Stimulated activated CD8-positive, alpha-beta memory T cell treated with anti-CD3 and anti-CD28 coated beads, Interleukin-15, amount 100 ng/mL, for 4 hours (primary cell): ENCODE data around the gene HOXB5.

Experiments
- DNase-seq, 2 donors: peaks; one replicate each; pipeline ENCODE4 v3.0.0-alpha.2; 2020; ENCODE audit warnings: low read depth in 2 of 2

The HOXB5 gene

DNA sequence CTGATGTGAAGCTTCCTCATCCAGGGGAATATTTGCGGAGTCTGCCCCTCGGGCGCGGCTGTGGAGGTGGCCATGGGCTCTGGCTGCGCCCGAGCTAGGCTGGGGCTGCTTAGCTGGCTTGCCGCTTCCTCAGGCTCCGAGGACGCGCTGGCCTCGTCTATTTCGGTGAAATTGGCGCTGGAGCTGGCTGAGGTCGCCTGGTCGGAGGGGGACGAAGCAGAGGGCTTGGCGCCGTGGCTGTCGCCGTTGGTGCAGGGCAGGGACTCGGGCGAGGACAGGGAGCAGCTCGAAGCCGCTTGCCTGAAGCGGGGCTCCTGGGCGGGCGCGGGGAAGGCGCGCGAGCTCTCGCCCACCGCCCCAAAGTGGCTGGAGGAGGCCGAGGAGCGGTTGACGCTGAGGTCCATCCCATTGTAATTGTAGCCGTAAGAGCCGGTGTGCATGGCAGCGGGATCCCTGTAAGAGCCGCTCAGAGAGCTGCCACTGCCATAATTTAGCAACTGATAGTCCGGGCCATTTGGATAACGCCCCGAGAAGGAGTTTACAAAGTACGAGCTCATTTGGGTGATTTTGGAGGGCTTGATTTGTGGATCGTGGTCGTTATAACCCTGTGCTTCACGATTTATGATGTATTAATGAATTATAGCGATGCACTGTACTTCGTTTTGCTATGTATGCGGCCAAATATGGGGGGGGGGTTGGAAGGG is at the start of gene HOXB5:
Gene HOXB5 (minus strand): TSS at position 654 of the 704 bp plus-strand sequence. CDS start 97 bp downstream, at position 557.
- no peak for DNase-seq

DNA sequence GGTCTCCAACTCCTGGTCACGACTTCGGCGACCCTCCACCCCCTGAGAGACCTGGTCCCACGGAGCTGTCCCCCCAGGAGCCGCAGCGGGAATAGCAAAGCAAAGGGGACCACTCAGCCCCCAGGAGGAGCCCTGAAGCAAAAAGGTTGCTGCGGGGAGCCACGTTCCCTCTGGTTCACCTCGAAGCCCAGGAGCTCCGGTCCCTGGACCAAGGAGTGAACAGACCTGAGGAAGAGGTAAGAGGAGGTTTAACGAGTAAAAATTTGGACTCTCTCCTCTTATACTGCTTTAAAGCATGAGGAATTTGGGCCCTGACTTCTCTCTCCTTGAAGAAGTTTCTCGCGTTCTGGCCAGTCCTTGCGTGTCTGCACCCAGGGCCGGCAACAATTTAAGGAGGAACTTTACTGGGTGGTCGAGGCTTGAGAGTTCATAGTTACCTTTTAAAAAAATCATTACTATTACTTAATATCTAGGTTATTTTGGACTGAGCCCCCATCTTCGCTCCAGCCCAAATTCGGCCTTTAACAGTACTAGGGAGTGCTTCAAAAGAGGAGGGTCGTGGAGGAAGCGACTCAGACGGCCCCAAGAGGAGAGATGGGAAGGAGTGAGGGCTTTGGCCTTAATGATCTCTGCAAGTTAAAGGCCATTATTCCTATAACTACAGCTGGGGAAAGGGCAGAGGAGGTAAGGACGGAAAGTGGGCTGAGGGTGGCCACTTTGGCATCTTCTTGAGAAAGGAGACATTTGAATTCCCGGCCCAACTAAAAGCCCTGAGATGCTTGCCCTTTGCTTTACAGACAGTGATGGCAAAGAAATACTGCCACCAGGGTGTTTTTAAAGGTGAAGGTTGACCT is 49.5 kb upstream of the HOXB5 start:
- DNase-seq: no peak

DNA sequence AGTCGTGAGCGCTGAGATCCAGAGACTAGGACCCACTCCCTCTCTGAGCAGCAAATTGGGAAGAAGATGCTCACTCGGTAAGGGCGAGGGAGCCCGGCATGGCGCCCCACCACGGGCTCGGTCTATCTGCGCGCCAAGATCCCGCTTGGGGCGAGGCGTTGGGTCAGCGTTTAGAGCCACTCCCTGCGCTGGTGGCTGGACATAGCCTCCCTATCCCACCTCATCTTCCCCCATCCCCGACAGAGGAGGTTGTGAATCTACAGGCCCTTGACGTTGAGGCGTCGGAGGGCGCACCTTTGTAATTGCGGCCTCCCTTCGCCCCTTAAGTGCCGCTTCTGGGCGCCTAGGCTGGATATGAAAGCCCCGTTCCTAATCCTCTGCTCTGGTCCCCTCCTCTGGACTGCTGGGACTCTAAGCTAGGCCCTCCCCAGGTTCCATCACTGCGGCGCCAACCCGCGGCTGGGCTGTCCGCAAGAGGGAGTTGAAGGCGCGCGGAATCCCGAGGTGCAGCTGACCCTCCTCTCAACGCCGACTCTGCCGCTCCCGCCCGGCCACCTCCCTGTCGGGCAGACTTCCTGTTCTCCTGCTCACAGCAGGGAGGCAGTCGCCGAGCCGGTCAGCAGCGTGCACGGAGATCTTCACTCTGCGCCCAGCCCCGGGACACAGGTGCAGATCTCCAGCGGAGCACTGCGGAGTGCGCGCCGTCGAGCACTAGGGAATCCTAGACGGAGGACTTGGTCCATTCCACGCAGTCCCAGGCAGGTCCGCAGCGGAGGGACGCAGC is 48.7 kb upstream of the HOXB5 start:
- no peak for DNase-seq

DNA sequence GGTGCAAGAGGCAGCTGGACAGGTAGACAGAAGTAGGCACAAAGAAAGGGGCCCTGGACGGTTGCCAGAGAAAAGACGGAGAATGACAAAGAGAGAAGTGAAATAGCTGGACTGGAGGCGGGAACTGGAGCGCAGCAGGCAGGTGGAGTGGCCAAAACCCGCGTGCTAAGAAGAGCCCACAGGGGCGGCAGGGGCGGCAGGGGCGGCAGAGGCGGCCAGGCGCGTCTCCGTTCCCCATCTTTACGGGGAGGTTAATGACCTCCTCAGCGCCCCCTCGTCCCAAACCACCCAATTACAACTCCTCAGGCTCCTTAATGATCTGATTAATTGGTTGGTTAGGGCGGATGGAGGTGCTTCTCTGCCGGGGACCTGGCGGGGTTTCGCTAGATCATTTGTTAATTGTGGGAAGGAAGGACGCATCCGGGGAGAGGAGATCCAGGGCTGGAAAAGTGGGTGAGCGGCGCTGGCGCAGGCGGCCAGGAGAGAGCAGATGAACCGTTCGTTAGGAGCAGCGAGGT is 48.0 kb upstream of the HOXB5 start:
- DNase-seq: no peak

DNA sequence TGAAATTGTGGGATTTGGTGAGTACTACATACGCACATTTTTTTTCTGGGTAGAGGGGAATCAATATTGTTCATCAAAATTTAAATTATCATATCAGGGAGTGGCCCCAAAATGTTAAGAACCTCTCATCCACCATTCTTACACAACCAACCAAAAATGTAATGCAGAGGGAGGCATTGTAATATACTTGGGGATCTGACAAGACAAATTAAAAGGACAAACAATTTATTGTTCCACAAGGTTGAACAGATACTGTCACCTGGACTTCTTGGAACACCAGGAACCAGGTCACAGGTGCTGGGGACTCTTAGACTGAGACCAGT is 47.2 kb upstream of the HOXB5 start:
- no peak for DNase-seq

DNA sequence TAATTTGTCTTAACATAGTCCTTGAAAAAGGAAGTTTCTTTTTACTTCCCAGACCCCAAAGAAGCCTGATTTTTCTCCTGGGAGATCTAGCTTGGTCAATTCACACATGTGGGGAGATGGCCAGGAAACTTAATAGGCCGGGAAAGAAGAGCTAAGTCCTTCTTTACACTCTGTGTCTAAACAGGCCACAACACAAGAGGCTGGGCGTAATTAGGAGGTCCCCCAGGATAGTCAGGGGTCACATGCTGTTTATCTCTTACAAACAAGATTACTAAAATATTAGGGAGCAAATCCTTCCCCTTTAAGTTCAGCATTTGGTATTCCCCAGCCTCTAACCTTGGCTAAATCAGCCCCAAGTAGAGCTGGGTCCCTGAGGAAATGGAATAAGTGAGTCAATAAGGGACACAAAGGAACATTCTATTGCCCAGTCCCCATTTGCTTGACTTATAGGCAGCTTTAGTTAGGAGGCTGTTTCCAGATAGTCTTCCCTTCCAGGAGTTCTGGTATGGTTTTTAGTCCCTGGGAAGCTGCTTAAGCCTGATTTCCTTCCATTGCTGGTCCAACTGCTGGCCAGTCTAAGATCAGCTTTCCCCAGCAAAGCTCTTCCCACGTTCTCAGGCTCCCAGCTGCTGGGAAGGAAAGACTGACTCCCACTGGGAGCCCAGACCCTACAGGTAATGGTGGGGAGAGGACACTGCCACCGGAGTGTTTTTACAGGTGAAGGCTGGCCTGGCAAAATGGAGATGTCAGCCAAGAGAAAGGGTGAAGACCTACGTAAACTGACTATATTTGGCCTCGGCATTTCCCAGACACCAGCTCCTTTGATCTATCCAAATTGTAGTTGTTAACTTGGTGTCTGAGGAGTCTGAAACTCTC is 46.6 kb upstream of the HOXB5 start:
- DNase-seq: no peak

DNA sequence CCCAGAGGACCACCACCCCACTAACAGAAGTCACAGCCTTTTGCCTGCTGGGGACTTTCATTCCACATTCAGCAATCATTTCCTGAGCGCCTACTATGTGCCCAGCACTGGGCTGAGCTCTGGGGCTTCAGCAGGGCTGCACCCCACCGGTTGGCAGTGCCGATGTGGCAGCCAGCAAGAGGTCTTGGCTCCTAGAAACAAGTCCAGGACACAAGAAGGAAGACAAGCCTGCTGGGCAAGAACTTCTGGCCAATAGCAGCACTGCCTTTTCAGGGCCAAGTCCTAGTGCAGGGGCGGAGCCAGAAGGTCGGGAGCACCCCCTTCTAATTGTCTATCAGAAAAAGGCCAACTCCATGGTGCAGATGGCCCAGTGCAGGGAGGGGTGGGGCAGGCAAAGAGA is 45.6 kb upstream of the HOXB5 start:
- DNase-seq: no peak

DNA sequence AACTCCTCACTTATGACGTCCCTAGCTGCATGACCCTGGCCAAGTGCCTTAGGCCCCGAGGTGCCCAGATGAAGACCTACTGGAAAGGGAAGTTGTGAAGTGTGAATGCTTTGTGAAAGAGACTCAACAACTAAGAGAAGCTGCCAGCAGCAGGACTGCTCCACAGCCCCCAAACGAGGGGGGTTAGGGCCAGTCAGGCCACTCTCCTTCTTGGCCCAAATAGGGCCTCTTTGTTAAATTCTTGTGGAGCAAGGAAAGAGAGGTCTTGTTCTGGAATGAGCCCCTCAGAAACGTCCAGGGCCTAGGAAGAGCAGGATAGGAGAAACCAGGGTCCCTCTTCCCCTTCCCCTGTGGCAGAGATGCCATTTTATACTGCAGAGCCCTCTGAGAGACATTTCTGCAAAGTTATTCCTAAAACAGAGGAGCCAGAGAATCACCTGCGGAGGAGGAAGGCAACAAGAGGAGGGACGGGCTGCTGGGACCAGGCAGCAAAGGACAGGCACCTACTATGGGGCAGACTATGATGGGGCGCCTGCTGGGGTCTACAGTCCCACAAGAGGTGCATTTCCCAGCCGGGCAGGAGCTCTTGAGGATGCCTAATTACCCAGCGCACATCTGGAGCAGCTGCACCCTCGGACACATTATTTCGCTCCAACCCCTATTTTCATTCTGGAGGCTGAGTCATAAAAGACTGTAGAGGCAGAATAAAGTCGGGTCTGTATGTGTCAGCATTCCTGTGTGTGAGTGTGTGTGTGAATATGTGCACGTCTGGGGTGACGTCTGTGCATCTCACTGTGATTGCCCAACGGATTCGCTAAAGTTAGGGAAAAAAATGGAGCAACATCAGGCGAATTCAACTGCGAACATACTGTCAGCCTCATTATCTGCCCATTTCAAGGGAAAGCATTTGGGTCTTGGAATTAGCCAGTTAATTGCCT is 44.0 kb upstream of the HOXB5 start:
- no peak for DNase-seq

DNA sequence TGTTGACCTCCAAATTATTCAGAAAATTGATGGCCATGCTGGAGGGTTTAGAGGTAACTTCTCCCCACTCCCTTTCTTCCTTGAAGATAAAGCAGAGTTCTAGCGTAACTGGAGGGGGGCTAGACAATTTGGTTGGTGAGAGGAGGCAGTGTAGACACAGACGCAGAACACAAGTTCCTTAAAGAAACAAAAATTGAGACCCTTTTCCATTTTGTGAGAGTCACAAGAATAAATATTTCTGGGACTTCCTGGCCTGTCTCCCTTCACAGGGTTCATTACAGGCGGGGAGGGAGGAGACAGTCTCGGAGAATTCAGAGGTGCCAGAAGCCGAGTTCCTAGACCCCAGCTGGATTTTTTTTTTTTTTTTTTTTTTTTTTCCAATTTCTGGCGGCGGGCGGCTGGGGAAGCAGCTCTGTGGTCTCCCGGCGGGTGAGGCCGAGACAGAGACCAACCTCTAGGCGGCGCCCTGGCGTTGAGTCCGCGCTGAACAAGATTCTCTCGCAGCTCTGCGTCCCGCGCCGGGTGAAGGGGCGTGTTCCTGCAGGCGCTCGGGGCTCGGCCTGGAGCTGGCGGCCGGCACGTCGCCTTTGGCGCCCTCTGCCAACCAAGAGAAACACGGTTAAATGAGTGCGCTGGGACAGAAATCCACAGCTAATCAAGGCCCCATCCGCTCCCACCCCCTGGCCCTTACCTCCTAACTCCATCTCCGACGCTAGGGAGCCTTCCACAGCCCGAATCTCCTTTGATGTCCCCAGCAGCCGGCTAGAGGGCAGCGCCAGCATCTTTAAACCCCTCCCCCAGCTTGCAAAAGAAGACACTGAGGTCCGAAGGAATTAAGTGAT is 42.8 kb upstream of the HOXB5 start:
- DNase-seq: peak; percentile 30 to 34

DNA sequence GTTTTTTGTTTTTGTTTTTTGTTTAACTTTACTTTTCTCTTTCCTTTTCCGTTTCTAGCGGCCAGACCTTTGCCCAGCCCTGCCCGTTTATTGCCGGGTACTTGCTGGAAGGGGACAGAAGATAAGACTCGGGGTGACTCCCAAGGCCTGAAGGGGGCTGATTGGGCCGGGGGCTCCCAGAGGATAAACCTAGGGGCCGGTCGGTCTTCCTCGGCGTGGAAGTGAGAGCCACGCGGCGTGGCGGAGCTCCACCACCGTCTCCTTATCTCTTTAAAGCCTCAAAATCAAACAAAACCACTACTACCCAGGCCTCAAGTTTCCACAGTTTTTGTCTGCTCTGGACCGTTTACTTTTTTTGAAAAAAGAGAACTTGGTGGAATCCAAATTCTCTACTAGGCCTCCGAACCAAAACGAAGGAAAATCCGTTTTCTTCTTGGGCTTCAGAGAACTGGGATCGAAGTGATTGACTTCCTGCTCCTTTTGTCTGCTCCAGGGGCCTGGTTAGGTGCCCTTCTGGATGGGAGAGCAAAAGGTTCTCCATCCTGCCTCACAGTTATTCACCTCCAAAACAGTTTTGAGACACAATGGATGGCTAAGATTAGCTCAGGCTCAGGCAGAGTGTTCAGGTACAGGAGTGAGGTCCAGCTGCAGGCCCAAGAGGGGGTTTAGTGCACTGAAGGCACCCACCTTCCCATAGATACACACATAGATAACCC is 41.1 kb upstream of the HOXB5 start:
- no peak for DNase-seq

DNA sequence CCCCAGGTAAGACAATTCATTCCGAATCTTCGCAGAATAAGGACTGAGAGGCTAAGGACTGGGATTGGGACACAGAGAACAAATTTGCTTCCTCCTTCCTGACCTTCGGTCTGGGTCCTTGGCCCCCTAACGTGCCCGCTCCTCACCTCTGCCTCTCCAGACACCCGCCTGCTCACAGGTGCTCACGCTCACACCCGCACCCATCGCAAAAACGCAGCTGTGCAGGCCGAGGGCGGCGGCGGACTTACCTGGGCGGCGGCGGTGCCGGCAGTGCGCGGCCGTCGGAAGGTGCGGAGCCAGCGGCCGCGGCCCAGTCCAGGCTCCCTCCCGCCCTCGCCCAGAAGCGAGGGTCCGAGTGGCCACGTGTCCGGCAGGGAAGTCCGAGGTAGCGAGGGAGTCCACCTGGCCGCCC is 39.7 kb upstream of the HOXB5 start:
- no peak for DNase-seq

DNA sequence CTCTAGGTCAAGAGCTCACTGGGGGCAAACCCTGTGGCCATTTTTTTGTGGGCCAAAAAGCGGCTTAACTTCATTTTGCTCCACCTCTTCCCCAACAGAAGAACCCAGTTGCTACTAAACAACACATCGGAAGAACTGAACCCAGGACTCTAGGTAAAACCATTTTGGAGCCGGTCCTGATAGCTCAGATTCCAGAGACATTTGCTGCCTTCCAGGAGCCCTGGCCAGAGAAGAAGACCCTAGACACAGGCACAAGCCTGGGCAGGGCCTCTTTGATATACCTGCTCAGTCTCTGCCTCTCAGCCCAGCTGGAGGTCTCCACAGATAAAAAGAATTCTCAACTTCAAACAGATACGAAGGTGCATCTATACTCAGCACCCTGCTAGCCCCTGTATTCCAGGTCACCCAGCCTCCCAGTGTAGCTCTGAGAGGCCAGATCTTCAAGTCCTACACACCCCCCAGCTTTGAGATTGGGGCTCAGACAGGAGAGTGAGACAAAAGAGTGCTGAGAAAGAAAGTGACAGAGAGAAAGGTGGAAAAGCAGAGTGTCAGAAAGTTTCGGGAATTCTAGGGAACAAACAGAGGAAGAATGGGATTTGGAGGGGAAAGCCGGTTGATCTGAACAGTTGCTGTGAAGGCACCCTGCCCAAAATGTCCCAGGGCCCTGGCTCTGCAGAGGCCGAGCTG is 39.1 kb upstream of the HOXB5 start:
- no peak for DNase-seq

DNA sequence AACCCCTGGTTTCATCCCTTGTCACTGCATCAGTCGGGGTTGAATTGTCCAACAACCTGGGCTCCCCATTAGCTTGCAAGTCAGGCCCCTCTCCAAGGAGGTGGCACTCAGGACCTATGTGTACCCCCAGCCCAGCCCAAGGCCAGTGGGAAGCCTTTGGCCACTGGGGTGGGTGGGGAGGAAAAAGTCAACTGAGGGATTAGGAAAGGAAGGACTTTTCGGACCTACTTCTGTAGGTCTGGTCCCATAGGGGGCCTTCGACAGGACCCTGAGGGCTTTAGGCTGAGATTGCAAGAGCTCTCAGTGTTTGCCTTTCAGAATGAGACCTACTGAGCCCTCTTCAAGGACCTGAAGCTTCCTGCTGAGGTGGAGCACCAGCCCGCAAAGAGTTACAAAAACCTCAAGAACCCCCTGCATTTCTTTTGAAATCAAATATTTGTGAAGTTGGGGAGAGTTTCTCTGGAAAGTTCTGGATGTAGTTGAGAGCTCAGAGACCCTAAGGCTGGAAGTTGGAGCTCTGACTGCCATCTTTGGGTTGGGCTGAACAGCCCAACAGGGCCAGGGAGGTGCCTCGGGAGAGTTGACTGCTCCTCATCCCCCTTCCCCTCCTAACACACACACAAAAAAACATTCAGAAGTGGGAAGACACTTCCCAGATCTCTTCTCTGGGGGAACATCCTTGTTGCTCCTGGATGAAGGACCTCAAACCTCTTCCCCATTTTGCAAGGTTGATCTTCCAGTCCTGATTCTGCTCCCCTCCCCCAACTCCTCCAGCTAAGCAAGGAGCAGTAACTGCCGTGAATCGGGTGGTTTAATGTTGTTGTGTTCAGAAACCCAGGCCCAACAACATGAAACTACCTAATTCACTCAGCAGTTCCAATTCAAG is 38.4 kb upstream of the HOXB5 start:
- DNase-seq: no peak

DNA sequence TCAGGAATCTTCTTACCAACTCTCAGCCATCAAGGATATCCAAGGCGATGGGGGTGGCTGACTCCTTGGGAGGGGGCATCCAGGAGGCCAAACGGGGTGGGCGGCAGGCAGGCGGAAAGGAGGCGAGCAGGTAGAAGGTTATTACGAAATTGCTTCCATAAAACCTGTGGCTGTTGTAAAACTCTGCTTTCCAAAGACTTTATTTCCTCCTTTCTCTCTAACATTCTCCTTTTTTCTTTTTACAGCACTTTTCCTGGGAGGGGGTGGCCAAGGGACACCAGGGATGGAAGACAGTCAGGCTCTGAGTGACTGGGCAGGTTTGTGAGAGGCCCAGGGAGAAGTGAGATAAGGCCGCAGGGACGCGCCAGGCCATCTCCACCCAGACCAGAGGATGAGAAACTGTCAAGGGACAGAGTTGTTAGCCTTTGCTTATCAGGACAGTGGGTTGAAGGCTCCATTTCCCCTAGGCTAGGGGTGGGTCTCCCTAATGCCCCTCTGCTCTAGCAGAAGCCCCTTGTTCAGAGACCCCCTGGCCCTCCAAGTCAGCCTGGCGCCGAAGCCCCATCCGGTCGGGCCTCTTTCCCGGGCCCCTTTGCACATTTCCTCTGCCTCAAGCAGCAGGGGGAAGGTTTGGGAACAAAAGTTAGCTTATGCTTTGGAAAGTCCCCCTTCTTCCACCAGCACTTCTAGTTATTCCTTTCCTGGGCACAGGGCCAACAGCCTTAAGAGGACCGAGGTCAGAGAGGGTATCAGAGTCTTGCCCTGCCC is 37.5 kb upstream of the HOXB5 start:
- no peak for DNase-seq

DNA sequence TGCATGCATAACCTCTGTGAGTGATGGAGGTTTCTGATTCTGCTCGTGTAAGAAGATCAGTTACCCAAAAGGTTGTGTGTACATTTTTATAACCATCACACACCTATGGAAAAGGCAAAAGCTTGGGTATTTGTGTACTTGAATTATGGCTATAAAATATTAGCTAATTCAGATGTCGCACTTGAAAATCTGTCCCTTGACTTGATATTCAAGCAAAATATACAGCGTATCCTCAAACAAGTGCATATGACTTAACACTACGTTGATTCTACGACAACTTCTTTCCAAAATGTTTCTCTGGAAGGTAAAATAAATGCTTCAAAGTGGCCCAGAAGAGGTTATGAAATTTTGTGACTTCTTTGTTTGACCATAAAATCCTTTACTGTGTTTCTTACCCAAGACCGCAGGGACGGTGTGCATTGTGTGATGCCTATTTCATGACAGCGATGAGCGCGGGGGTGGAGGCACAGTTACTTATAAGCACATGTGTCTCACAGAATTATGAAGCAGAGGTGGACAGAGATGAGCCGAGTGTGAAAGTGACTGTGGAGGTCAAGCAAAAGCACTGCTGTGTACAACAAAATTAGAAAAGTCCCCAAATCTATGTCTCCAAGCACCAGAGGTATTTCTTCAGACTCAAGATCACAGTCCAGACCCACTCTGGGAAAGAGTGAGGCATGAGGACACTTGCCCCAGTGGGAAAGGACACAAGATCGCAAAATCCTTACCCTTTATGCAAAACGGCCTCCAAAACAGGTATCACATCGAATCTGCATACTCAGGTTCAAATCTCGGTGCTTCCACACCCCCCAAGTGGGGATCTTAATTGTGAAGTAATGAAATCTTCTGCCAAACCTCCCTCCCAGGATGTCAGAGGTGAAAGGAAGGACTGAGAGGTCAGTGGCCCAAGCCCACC is 36.7 kb upstream of the HOXB5 start:
- no peak for DNase-seq
